Suprapubic skin (tissue), 4 donors: ENCODE data around the gene GALNT2. TPM values are rescaled to one million over a fixed set of nuclear protein-coding genes. Genes with fewer than 3 reads are reported as not detected.

Experiments used
- DNase-seq, 2 donors: peaks; one replicate each; pipeline ENCODE4 v3.0.0-alpha.2; 2019; ENCODE audit warnings: low spot score in 2 of 2
- H3K27ac ChIP-seq: fragments of 200-600 bp; sonication (generic); one replicate; pipeline ENCODE4 v1.5.1; 2019
- H3K27me3 ChIP-seq: fragments of 200-600 bp; sonication (generic); one replicate; pipeline ENCODE4 v1.5.1; 2019
- H3K36me3 ChIP-seq: fragments of 200-600 bp; sonication (generic); one replicate; pipeline ENCODE4 v1.5.1; 2019
- H3K4me1 ChIP-seq: fragments of 200-600 bp; sonication (generic); one replicate; pipeline ENCODE4 v1.5.1; 2019
- H3K4me3 ChIP-seq: fragments of 200-600 bp; sonication (generic); one replicate; pipeline ENCODE4 v1.5.1; 2019; ENCODE audit warnings: mild to moderate bottlenecking
- H3K9me3 ChIP-seq: fragments of 200-600 bp; sonication (generic); one replicate; pipeline ENCODE4 v1.5.1; 2019
- CTCF ChIP-seq, 2 donors: fragments of 200-600 bp in 1 of 2; fragments of 450-650 bp in 1 of 2; sonication (generic) in 1 of 2; IDR thresholded peaks; one replicate each; pipeline ENCODE4 v1.5.1; 2016 to 2019; ENCODE audit warnings: antibody characterized with exemption in 2 of 2, mild to moderate bottlenecking in 1 of 2, moderate library complexity in 1 of 2
- EP300 ChIP-seq: sonication (generic); formaldehyde crosslinking; IDR thresholded peaks from one replicate; pipeline ENCODE4 v1.6.1; 2017; ENCODE audit warnings: antibody characterized with exemption
- POLR2A ChIP-seq, 2 donors: fragments of 450-650 bp; IDR thresholded peaks; one replicate each; pipeline ENCODE4 v1.6.1; 2017; ENCODE audit warnings: antibody characterized with exemption in 2 of 2, mild to moderate bottlenecking in 2 of 2, moderate library complexity in 2 of 2
- POLR2AphosphoS5 ChIP-seq, 3 donors: sonication (generic); formaldehyde crosslinking; IDR thresholded peaks; one replicate each; pipeline ENCODE4 v1.6.1; 2017; ENCODE audit warnings: antibody characterized with exemption in 3 of 3
- WGBS: methylation state at CpG from one replicate; pipeline ENCODE4 v1.1.5; 2018; 5-methylcytosine and 5-hydroxymethylcytosine counted together
- total RNA-seq, 4 donors: library from RNA; depleted of rRNA; stranded (reverse); fragments of >200 nt; gene quantifications; one replicate each; pipeline ENCODE4 v1.1.0, GENCODE V29; 2016

GALNT2 gene
- total RNA-seq, 4 donors from 2014 or later = 24.1 to 40.2 (median 36.4) TPM

- 93% methylated on average over 18 of the region's 18 CpGs for WGBS
- Histone ChIP-seq H3K9me3 (no peaks in the 10 kb centered on the region), H3K27me3 (no peaks in the 10 kb centered on the region), H3K27ac (no peak overlapping the region), H3K4me1 (no peaks in the 10 kb centered on the region), H3K4me3 (no peak overlapping the region), H3K36me3 (no peaks in the 10 kb centered on the region)
- no peak for TF ChIP-seq CTCF (IDR thresholded peaks at IDR 0.05)
- no peak for TF ChIP-seq EP300
- TF ChIP-seq POLR2AphosphoS5 (IDR thresholded peaks at IDR 0.05) = no peak
- no peak for TF ChIP-seq POLR2A (IDR thresholded peaks at IDR 0.05)
- no peak for DNase-seq
Observed at GRCh38 chr1:230224101-230224960, 157.3 kb downstream of the GALNT2 start.

- no peak overlapping the region for H3K27ac ChIP-seq
- no peak for TF ChIP-seq CTCF (IDR thresholded peaks at IDR 0.05)
- TF ChIP-seq EP300 = no peak
- TF ChIP-seq POLR2A (IDR thresholded peaks at IDR 0.05) = no peak
- TF ChIP-seq POLR2AphosphoS5 (IDR thresholded peaks at IDR 0.05) = no peak
- no peaks in the 10 kb centered on the region for H3K4me1 ChIP-seq
- H3K36me3 ChIP-seq = no peaks in the 10 kb centered on the region
- no peaks in the 10 kb centered on the region for H3K27me3 ChIP-seq
- DNase-seq = no peak
- no peaks in the 10 kb centered on the region for H3K9me3 ChIP-seq
- no peak overlapping the region for H3K4me3 ChIP-seq
- 92% methylated on average over 16 of the region's 16 CpGs for WGBS
Observed at GRCh38 chr1:230226007-230226800, 159.2 kb downstream of the GALNT2 start.

- no peaks in the 10 kb centered on the region for H3K27me3 ChIP-seq
- no peaks in the 10 kb centered on the region for H3K36me3 ChIP-seq
- H3K4me3 ChIP-seq = no peak overlapping the region
- TF ChIP-seq POLR2AphosphoS5 (IDR thresholded peaks at IDR 0.05) = no peak
- TF ChIP-seq POLR2A (IDR thresholded peaks at IDR 0.05) = no peak
- TF ChIP-seq EP300 = no peak
- TF ChIP-seq CTCF (IDR thresholded peaks at IDR 0.05) = no peak
- H3K27ac ChIP-seq = no peak overlapping the region
- H3K4me1 ChIP-seq = no peaks in the 10 kb centered on the region
- no peaks in the 10 kb centered on the region for H3K9me3 ChIP-seq
- DNase-seq = no peak
Observed at GRCh38 chr1:230226814-230227213, 159.8 kb downstream of the GALNT2 start.

GRCh38 chr1:230228236-230228897, 161.3 kb downstream of the GALNT2 start:
- Histone ChIP-seq H3K4me1 (no peaks in the 10 kb centered on the region), H3K4me3 (no peak overlapping the region), H3K27me3 (no peaks in the 10 kb centered on the region), H3K27ac (no peak overlapping the region), H3K9me3 (no peaks in the 10 kb centered on the region), H3K36me3 (no peaks in the 10 kb centered on the region)
- 87% methylated on average over 9 of the region's 9 CpGs for WGBS
- no peak for DNase-seq
- TF ChIP-seq EP300 (no peak), POLR2AphosphoS5 (IDR thresholded peaks at IDR 0.05) (no peak), CTCF (IDR thresholded peaks at IDR 0.05) (no peak), POLR2A (IDR thresholded peaks at IDR 0.05) (no peak)
